B cell (primary cell): ENCODE measurements around the gene PRAMEF12. TPM values are rescaled to one million over a fixed set of nuclear protein-coding genes. Genes with fewer than 3 reads are reported as not detected.

ENCODE experiments used
- ATAC-seq: fragments of 200-7000 bp; cut with Tn5 transposase; one replicate; pipeline ENCODE4 v1.10.0; 2021; ENCODE audit warnings: low read depth, mild to moderate bottlenecking, moderate number of reproducible peaks, moderate library complexity
- CTCF ChIA-PET: fragments of 350-600 bp; sonication (Branson Sonifier 250); formaldehyde crosslinking; loops from one replicate; lab custom pipeline; 2021; ENCODE audit warnings: antibody characterized with exemption, inconsistent platforms; lab: Charles Lee
- POLR2A ChIA-PET: fragments of 350-600 bp; sonication (Branson Sonifier 250); formaldehyde crosslinking; loops from one replicate; lab custom pipeline; 2021; ENCODE audit warnings: antibody characterized with exemption; lab: Charles Lee
- DNase-seq: peaks from one replicate; pipeline ENCODE4 v3.0.0; 2013
- H2AFZ ChIP-seq: 2 replicates; pipeline ENCODE4 v1.6.1; 2012; ENCODE audit warnings: mild to moderate bottlenecking, low read depth, low read length; ENCODE audit not compliant: insufficient read depth, poor library complexity, severe bottlenecking
- H3K27ac ChIP-seq, 2 donors: 1 replicate in 1 of 2; 2 replicates in 1 of 2; pipeline ENCODE4 v1.5.1; 2012 to 2013; ENCODE audit warnings: low read length in 2 of 2, mild to moderate bottlenecking in 2 of 2, moderate library complexity in 1 of 2
- H3K27me3 ChIP-seq, 4 experiments: fragments of 200-600 bp in 1 of 4; sonication (generic) in 1 of 4; replicated peaks in 1 of 4; 1 replicate in 2 of 4; 2 replicates in 2 of 4; pipeline versions ENCODE4 v1.6.1 to v1.7.0; 2013 to 2016; ENCODE audit warnings: low read length in 3 of 4, mild to moderate bottlenecking in 2 of 4, mixed read lengths in 1 of 4, moderate library complexity in 1 of 4; ENCODE audit not compliant: insufficient read depth in 4 of 4, control insufficient read depth in 3 of 4; ENCODE audit errors: control extremely low read depth in 1 of 4
- H3K36me3 ChIP-seq, 2 experiments: replicated peaks in 1 of 2; 1 replicate in 1 of 2; 2 replicates in 1 of 2; pipeline versions ENCODE4 v1.6.1 to v1.7.1; 2013; ENCODE audit warnings: low read length in 1 of 2; ENCODE audit not compliant: insufficient read depth in 2 of 2, control insufficient read depth in 1 of 2; ENCODE audit errors: control extremely low read depth in 1 of 2, extremely low read depth in 1 of 2
- H3K4me1 ChIP-seq, 2 donors: fragments of 200-600 bp in 1 of 2; sonication (generic) in 1 of 2; 1 replicate in 1 of 2; 2 replicates in 1 of 2; pipeline versions ENCODE4 v1.5.1 to v1.6.1; 2013 to 2017; ENCODE audit warnings: low read length in 2 of 2; ENCODE audit not compliant: control insufficient read depth in 2 of 2, insufficient read depth in 2 of 2
- H3K4me2 ChIP-seq: replicated peaks from 2 replicates; pipeline ENCODE3; 2012; ENCODE audit warnings: mild to moderate bottlenecking, low read depth, low read length; ENCODE audit not compliant: poor library complexity, severe bottlenecking
- H3K4me3 ChIP-seq, 5 experiments: fragments of 200-600 bp in 1 of 5; sonication (generic) in 1 of 5; 1 replicate in 3 of 5; 2 replicates in 2 of 5; pipeline versions ENCODE4 v1.5.1 to v1.7.0; 2011 to 2016; ENCODE audit warnings: low read length in 4 of 5, mild to moderate bottlenecking in 4 of 5, low read depth in 2 of 5, control low read depth in 1 of 5, moderate library complexity in 1 of 5; ENCODE audit not compliant: insufficient read depth in 1 of 5; ENCODE audit errors: control extremely low read depth in 1 of 5, extremely low read depth in 1 of 5
- H3K79me2 ChIP-seq: fragments of 200-600 bp; sonication (generic); one replicate; pipeline ENCODE4 v1.6.0; 2016; ENCODE audit warnings: low read length; ENCODE audit not compliant: control insufficient read depth, insufficient read depth
- H3K9ac ChIP-seq: fragments of 200-600 bp; sonication (generic); 2 replicates; pipeline ENCODE4 v1.6.1; 2017; ENCODE audit warnings: mild to moderate bottlenecking, low read length, moderate library complexity
- H3K9me3 ChIP-seq, 3 donors: one replicate each; pipeline versions ENCODE4 v1.6.1 to v1.7.1; 2013; ENCODE audit warnings: low read length in 2 of 3; ENCODE audit not compliant: control insufficient read depth in 2 of 3, insufficient read depth in 1 of 3; ENCODE audit errors: control extremely low read depth in 1 of 3
- H4K20me1 ChIP-seq: 2 replicates; pipeline ENCODE4 v1.6.0; 2012; ENCODE audit warnings: mild to moderate bottlenecking, low read length; ENCODE audit not compliant: insufficient read depth, control insufficient read depth, poor library complexity, severe bottlenecking
- H3K27ac Mint-ChIP-seq: one replicate; pipeline ENCODE4 v1.8.0; 2021; ENCODE audit warnings: mixed read lengths
- H3K27me3 Mint-ChIP-seq: one replicate; pipeline ENCODE4 v1.8.0; 2021; ENCODE audit warnings: mixed read lengths
- H3K4me1 Mint-ChIP-seq: one replicate; pipeline ENCODE4 v1.8.0; 2021; ENCODE audit warnings: mixed read lengths
- H3K4me3 Mint-ChIP-seq: one replicate; pipeline ENCODE4 v1.8.0; 2021; ENCODE audit warnings: mixed read lengths
- H3K9me3 Mint-ChIP-seq: one replicate; pipeline ENCODE4 v1.8.0; 2022; ENCODE audit warnings: mixed read lengths; ENCODE audit not compliant: insufficient read depth
- EZH2 ChIP-seq: IDR thresholded peaks from 2 replicates; pipeline ENCODE4 v1.6.1; 2012; ENCODE audit warnings: borderline replicate concordance, low read depth, mild to moderate bottlenecking, moderate library complexity, low read length; ENCODE audit not compliant: insufficient read depth, poor library complexity, severe bottlenecking
- WGBS: methylation state at CpG from one replicate; pipeline ENCODE4 v1.1.5; 2013; ENCODE audit warnings: missing lambda C conversion rate; ENCODE audit not compliant: insufficient coverage; 5-methylcytosine and 5-hydroxymethylcytosine counted together
- intact Hi-C: fragments of 100-400 bp; cut with micrococcal nuclease; formaldehyde crosslinking; loops from one replicate; pipeline ENCODE4 v1.10.0; 2022
- polyA plus RNA-seq: library from polyadenylated mRNA; depleted of rRNA; stranded (reverse); fragments of >200 nt; gene quantifications from 2 replicates; pipeline ENCODE4 v1.2.3, GENCODE V29; 2012
- total RNA-seq, 2 donors: library from RNA; stranded (reverse); fragments of 120-200 nt in 1 of 2; gene quantifications; 1 replicate in 1 of 2; 2 replicates in 1 of 2; pipeline versions ENCODE4 v1.2.3 to v1.2.4, GENCODE V29; 2013 to 2022
- TF ChIP-seq, protein P1 (sequence below): fragments of 200-600 bp; IDR thresholded peaks from one replicate; pipeline ENCODE4 v1.8.0; 2022; ENCODE audit warnings: antibody characterized with exemption, mild to moderate bottlenecking

The PRAMEF12 gene
- total and polyA plus RNA-seq, 2 donors (not counting 1 experiment from before 2014, with no cell fraction given) = not detected

DNA sequence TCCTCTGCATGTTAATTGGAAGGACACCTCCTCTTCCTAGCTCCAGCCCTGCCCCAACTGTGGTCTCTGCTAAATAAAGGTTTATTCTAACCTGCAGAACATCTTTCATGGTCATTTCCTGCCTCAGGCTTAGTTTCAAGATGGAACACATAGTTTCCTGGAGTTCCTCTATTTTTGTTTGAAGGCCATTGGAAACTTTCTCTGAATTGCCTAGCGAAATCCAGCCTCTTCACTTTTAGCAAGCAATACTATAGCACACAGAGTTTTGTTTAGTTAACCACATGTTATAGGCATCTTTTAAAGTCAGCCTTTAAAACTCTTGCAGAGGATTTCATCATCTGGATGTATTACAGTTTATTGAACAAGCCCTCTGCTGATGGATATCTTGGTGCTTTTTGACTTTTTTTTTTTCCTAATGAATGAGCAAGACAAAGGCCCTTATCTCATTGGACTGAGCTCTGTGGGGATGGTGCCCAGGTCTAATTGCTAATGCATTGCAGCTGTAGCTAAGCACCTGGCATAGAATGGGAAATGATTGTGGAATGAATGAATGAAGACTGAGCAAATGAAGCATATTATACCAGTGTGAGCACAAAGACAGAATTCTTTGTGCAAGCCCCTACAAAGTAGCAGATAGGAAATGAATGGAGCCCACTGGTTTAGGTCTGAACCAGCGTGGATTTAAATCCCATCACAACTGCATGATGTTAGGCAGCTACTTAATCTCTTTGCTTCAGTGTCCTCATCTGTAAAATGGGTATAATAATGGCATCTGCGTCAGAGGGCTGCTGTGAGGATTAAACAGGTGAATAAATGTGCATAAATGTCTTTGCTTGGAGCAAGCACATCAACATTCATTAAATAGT is 28.2 kb upstream of the PRAMEF12 start:
- Histone ChIP-seq H3K4me3 (no peak overlapping the region), H3K9me3 (peaks cover 10 to 28% (median 12%) of the 10 kb centered on the region in 3 donors), H3K4me2 (no peak overlapping the region), H2AFZ (no peak overlapping the region), H3K36me3 (no peaks in the 10 kb centered on the region), H3K27ac (no peak overlapping the region), H3K9ac (no peak overlapping the region), H4K20me1 (no peaks in the 10 kb centered on the region), H3K79me2 (no peaks in the 10 kb centered on the region), H3K27me3 (peaks cover 0 to 3% (median 0%) of the 10 kb centered on the region in 4 experiments), H3K4me1 (no peaks in the 10 kb centered on the region)
- ChIA-PET CTCF (no interaction called here), POLR2A (no interaction called here)
- H3K27ac Mint-ChIP-seq = no peak overlapping the region
- ATAC-seq (no peak), DNase-seq (no peak)
- intact Hi-C loops = no loop called here
- no peaks in the 10 kb centered on the region for H3K4me1 Mint-ChIP-seq
- H3K27me3 Mint-ChIP-seq = peaks cover 31% of the 10 kb centered on the region
- no peak for TF ChIP-seq EZH2
- TF ChIP-seq, protein P1, sequence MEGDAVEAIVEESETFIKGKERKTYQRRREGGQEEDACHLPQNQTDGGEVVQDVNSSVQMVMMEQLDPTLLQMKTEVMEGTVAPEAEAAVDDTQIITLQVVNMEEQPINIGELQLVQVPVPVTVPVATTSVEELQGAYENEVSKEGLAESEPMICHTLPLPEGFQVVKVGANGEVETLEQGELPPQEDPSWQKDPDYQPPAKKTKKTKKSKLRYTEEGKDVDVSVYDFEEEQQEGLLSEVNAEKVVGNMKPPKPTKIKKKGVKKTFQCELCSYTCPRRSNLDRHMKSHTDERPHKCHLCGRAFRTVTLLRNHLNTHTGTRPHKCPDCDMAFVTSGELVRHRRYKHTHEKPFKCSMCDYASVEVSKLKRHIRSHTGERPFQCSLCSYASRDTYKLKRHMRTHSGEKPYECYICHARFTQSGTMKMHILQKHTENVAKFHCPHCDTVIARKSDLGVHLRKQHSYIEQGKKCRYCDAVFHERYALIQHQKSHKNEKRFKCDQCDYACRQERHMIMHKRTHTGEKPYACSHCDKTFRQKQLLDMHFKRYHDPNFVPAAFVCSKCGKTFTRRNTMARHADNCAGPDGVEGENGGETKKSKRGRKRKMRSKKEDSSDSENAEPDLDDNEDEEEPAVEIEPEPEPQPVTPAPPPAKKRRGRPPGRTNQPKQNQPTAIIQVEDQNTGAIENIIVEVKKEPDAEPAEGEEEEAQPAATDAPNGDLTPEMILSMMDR = no peak
- H3K9me3 Mint-ChIP-seq = peaks cover 16% of the 10 kb centered on the region
- no CpG with 5 or more reads among the region's 3 CpGs for WGBS
- no peak overlapping the region for H3K4me3 Mint-ChIP-seq

GRCh38 chr1:12745992-12746323 is 27.6 kb upstream of the PRAMEF12 start, which contains the start of gene CFAP107:
Gene CFAP107, plus strand, starts transcription at chr1:12746200. Its CDS starts 231 bp downstream, at chr1:12746431.
- Histone ChIP-seq H3K79me2 (no peaks in the 10 kb centered on the region), H3K4me3 (no peak within 1 kb of the TSS), H3K4me1 (no peaks in the 10 kb centered on the region), H2AFZ (no peak within 1 kb of the TSS), H3K9me3 (peaks cover 10 to 30% (median 12%) of the 10 kb centered on the region in 3 donors), H3K27ac (no peak within 1 kb of the TSS), H3K4me2 (no peak within 1 kb of the TSS), H4K20me1 (no peaks in the 10 kb centered on the region), H3K9ac (no peak within 1 kb of the TSS), H3K27me3 (peaks cover 0 to 3% (median 0%) of the 10 kb centered on the region in 4 experiments), H3K36me3 (no peaks in the 10 kb centered on the region)
- 50% methylated on average over 1 of the region's 2 CpGs for WGBS
- ATAC-seq (no peak), DNase-seq (no peak)
- intact Hi-C loops = no loop called here
- H3K9me3 Mint-ChIP-seq = peaks cover 19% of the 10 kb centered on the region
- no peaks in the 10 kb centered on the region for H3K4me1 Mint-ChIP-seq
- TF ChIP-seq, protein P1 = no peak
- no peak for TF ChIP-seq EZH2
- ChIA-PET POLR2A (no interaction called here), CTCF (no interaction called here)
- H3K27me3 Mint-ChIP-seq = peaks cover 34% of the 10 kb centered on the region
- no peak within 1 kb of the TSS for H3K4me3 Mint-ChIP-seq
- no peak within 1 kb of the TSS for H3K27ac Mint-ChIP-seq
